ENCODE measurements around the gene GP5.

Gene GP5

DNA sequence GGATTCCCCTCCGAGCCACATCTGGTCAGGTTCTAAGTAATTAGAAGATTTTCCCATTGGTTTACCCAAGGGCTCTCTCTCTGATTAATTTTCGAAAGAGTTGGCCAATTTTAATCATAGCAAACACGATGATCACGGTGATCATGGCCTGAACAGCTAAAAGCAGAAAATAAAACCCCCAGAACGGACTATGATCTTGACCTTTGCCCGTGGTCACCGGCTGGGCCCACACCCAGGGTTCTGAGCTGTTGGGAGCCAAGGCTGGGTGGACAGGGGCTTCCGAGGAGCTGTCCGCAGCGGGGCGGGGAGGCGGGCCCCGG lies 2.6 kb downstream of the GP5 start:
- no peak overlapping the region for H3K27ac ChIP-seq (replicated peaks; ENCODE audit: low read length)
- no peak overlapping the region for H3K14ac ChIP-seq (ENCODE audit: low read length)
- no peak overlapping the region for H3K18ac ChIP-seq (ENCODE audit: low read length)
- H3K4ac ChIP-seq (ENCODE audit: low read length): no peak overlapping the region
- H3K4me3 ChIP-seq (ENCODE audit: low read length in 2 of 2): peak overlapping the region in 1 of 2 donors; percentile 16
- H3K79me1 ChIP-seq (ENCODE audit: low read depth, low read length): no peaks in the 10 kb centered on the region
- H4K91ac ChIP-seq (ENCODE audit: low read depth, low read length, poor library complexity): no peak overlapping the region
- no peak overlapping the region for H2BK120ac ChIP-seq (ENCODE audit: low read depth, low read length)
- DNase-seq (ENCODE audit: low spot score): no peak
- H3K27me3 ChIP-seq (ENCODE audit: control insufficient read depth in 3 of 3, insufficient read depth in 3 of 3, low read depth in 1 of 3, low read length in 3 of 3): peaks cover 0 to 22% (median 2%) of the 10 kb centered on the region in 3 experiments
- H3K9me3 ChIP-seq (replicated peaks in 1 of 2; ENCODE audit: control insufficient read depth in 2 of 2, insufficient read depth in 1 of 2, low read depth in 1 of 2, low read length in 2 of 2): peaks cover 3 to 6% of the 10 kb centered on the region in 2 donors
- H3K9ac ChIP-seq (ENCODE audit: low read depth, low read length, poor library complexity): no peak overlapping the region
- no peak overlapping the region for H4K8ac ChIP-seq (ENCODE audit: low read depth, low read length)
- H2BK15ac ChIP-seq (ENCODE audit: low read length): no peak overlapping the region
- H3K36me3 ChIP-seq (replicated peaks in 1 of 2; ENCODE audit: control insufficient read depth in 2 of 2, insufficient read depth in 2 of 2, low read length in 2 of 2): no peaks in the 10 kb centered on the region
- H2BK5ac ChIP-seq (ENCODE audit: low read length): no peak overlapping the region
- peak overlapping the region; percentile 47 for H3K4me2 ChIP-seq (ENCODE audit: insufficient read depth, low read length, poor library complexity, severe bottlenecking)
- peaks cover 5 to 17% of the 10 kb centered on the region in 2 donors for H3K4me1 ChIP-seq (ENCODE audit: control insufficient read depth in 2 of 2, insufficient read depth in 1 of 2, low read depth in 1 of 2, low read length in 2 of 2)
- H3K23ac ChIP-seq (ENCODE audit: low read depth, low read length, poor library complexity): no peak overlapping the region
- H2AK5ac ChIP-seq (ENCODE audit: low read depth, low read length): peak overlapping the region; percentile 70
- H2AFZ ChIP-seq (ENCODE audit: low read length): peak overlapping the region; percentile 88
- WGBS, 2 donors (ENCODE audit: extremely low coverage in 2 of 2, insufficient read length in 2 of 2, insufficient replicate concordance in 1 of 2): no CpG with 5 or more reads among the region's 13 CpGs
- no peak overlapping the region for H2BK12ac ChIP-seq (ENCODE audit: low read length)

DNA sequence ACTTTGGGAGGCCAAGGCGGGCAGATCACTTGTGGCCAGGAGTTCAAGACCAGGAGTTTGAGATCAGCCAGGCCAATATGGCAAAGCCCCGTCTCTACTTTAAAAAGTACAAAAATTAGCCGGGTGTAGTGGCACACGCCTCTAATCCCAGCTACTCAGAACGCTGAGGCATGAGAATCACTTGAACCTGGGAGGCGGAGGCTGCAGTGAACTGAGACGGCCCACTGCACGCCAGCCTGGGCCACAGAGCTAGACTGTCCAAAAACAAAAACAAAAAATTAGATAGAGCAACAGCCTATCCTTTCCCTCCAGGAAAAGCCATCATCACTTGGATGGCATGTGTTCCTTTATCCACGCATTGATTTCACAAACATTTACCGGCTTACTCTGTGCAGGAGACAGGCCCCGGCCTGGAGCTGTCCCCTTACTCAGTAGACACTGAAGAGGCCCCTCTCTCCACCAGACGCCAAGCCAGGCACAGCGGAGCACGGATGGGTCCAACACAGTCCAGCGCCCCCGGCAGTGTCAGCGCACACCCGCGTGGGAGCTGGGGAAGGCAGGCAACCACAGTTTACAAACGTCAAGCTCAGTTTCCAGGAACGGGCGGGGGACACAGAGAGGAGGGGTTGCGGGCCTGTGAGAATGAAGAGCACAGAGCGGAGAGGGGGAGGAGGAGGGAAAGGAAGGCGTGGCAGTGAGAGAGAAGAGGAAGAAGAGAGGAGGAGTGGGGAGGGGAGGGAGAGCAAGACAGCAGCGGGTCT lies 3.1 kb downstream of the GP5 start:
- Histone ChIP-seq H2BK15ac (ENCODE audit: low read length) (no peak overlapping the region), H2AK5ac (ENCODE audit: low read depth, low read length) (no peak overlapping the region), H3K27me3 (ENCODE audit: control insufficient read depth in 3 of 3, insufficient read depth in 3 of 3, low read depth in 1 of 3, low read length in 3 of 3) (peaks cover 0 to 22% (median 2%) of the 10 kb centered on the region in 3 experiments), H3K18ac (ENCODE audit: low read length) (no peak overlapping the region), H3K4me1 (ENCODE audit: control insufficient read depth in 2 of 2, insufficient read depth in 1 of 2, low read depth in 1 of 2, low read length in 2 of 2) (peaks cover 5 to 17% of the 10 kb centered on the region in 2 donors), H2BK5ac (ENCODE audit: low read length) (no peak overlapping the region), H4K8ac (ENCODE audit: low read depth, low read length) (no peak overlapping the region), H3K27ac (replicated peaks; ENCODE audit: low read length) (no peak overlapping the region), H3K14ac (ENCODE audit: low read length) (no peak overlapping the region), H3K9ac (ENCODE audit: low read depth, low read length, poor library complexity) (peak overlapping the region; percentile 38), H3K79me1 (ENCODE audit: low read depth, low read length) (no peaks in the 10 kb centered on the region), H3K4me2 (ENCODE audit: insufficient read depth, low read length, poor library complexity, severe bottlenecking) (no peak overlapping the region), H2BK120ac (ENCODE audit: low read depth, low read length) (no peak overlapping the region), H2AFZ (ENCODE audit: low read length) (peak overlapping the region; percentile 88), H2BK12ac (ENCODE audit: low read length) (no peak overlapping the region), H3K4me3 (ENCODE audit: low read length in 2 of 2) (peak overlapping the region; percentile 16 to 33), H3K23ac (ENCODE audit: low read depth, low read length, poor library complexity) (no peak overlapping the region), H3K9me3 (replicated peaks in 1 of 2; ENCODE audit: control insufficient read depth in 2 of 2, insufficient read depth in 1 of 2, low read depth in 1 of 2, low read length in 2 of 2) (peaks cover 3 to 6% of the 10 kb centered on the region in 2 donors), H3K36me3 (replicated peaks in 1 of 2; ENCODE audit: control insufficient read depth in 2 of 2, insufficient read depth in 2 of 2, low read length in 2 of 2) (no peaks in the 10 kb centered on the region), H4K91ac (ENCODE audit: low read depth, low read length, poor library complexity) (no peak overlapping the region), H3K4ac (ENCODE audit: low read length) (no peak overlapping the region)
- WGBS, 2 donors (ENCODE audit: extremely low coverage in 2 of 2, insufficient read length in 2 of 2, insufficient replicate concordance in 1 of 2): no CpG with 5 or more reads among the region's 26 CpGs
- DNase-seq (ENCODE audit: low spot score): no peak

DNA sequence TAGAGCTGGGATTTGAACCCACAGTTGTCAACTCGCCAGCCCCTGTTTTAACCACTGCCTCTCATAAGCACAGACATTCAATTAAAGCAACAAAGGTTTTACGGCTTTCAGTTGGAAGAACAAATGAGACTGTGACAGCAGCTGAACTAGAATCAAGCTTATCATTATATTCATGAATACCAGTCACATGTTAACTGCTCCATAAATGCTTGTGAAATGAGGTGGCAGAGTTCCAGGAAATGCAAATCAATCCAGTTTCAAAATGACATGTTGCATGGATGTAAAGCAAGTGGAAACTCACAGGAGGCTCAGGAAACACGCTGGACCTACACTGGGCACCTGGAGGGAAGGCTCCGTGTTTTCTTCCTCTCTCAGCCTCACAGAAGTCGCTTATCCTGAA lies 3.9 kb downstream of the GP5 start:
- Histone ChIP-seq H4K91ac (ENCODE audit: low read depth, low read length, poor library complexity) (no peak overlapping the region), H3K27me3 (ENCODE audit: control insufficient read depth in 3 of 3, insufficient read depth in 3 of 3, low read depth in 1 of 3, low read length in 3 of 3) (peaks cover 0 to 22% (median 2%) of the 10 kb centered on the region in 3 experiments), H3K18ac (ENCODE audit: low read length) (no peak overlapping the region), H3K79me1 (ENCODE audit: low read depth, low read length) (no peaks in the 10 kb centered on the region), H3K9ac (ENCODE audit: low read depth, low read length, poor library complexity) (no peak overlapping the region), H3K4me1 (ENCODE audit: control insufficient read depth in 2 of 2, insufficient read depth in 1 of 2, low read depth in 1 of 2, low read length in 2 of 2) (peaks cover 5 to 17% of the 10 kb centered on the region in 2 donors), H2BK12ac (ENCODE audit: low read length) (no peak overlapping the region), H3K27ac (replicated peaks; ENCODE audit: low read length) (no peak overlapping the region), H3K4me2 (ENCODE audit: insufficient read depth, low read length, poor library complexity, severe bottlenecking) (no peak overlapping the region), H2BK120ac (ENCODE audit: low read depth, low read length) (no peak overlapping the region), H3K4me3 (ENCODE audit: low read length in 2 of 2) (no peak overlapping the region), H3K9me3 (replicated peaks in 1 of 2; ENCODE audit: control insufficient read depth in 2 of 2, insufficient read depth in 1 of 2, low read depth in 1 of 2, low read length in 2 of 2) (peaks cover 3 to 6% of the 10 kb centered on the region in 2 donors), H2AK5ac (ENCODE audit: low read depth, low read length) (no peak overlapping the region), H3K4ac (ENCODE audit: low read length) (no peak overlapping the region), H2AFZ (ENCODE audit: low read length) (peak overlapping the region; percentile 88), H2BK15ac (ENCODE audit: low read length) (no peak overlapping the region), H3K23ac (ENCODE audit: low read depth, low read length, poor library complexity) (no peak overlapping the region), H4K8ac (ENCODE audit: low read depth, low read length) (no peak overlapping the region), H2BK5ac (ENCODE audit: low read length) (no peak overlapping the region), H3K14ac (ENCODE audit: low read length) (no peak overlapping the region), H3K36me3 (replicated peaks in 1 of 2; ENCODE audit: control insufficient read depth in 2 of 2, insufficient read depth in 2 of 2, low read length in 2 of 2) (no peaks in the 10 kb centered on the region)
- DNase-seq (ENCODE audit: low spot score): no peak
- no CpG with 5 or more reads among the region's 5 CpGs for WGBS, 2 donors (ENCODE audit: extremely low coverage in 2 of 2, insufficient read length in 2 of 2, insufficient replicate concordance in 1 of 2)

DNA sequence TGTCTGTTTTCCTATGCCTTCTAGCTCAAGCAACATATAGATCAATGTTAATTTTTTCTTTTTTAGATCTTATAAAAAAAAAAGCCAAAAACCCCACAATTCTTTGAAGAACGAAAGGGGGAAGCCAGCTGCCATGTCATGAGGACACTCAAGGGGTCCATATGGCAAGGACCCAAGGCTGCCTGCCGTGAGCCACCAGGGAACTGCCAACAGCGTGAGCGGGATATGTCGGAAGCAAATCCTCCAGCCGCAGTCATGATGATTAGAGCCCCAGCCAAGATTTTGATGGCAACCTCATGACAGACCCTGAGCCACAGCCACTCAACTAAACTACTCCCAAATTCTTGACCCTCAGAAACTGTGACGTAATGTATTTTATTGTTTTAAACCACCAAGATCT lies 6.5 kb downstream of the GP5 start:
- H3K4me2 ChIP-seq (ENCODE audit: insufficient read depth, low read length, poor library complexity, severe bottlenecking): no peak overlapping the region
- H2BK15ac ChIP-seq (ENCODE audit: low read length): no peak overlapping the region
- no peak overlapping the region for H2BK12ac ChIP-seq (ENCODE audit: low read length)
- H3K79me1 ChIP-seq (ENCODE audit: low read depth, low read length): no peaks in the 10 kb centered on the region
- no peak overlapping the region for H3K27ac ChIP-seq (replicated peaks; ENCODE audit: low read length)
- H3K14ac ChIP-seq (ENCODE audit: low read length): peak overlapping the region; percentile 17
- no peak overlapping the region for H3K4me3 ChIP-seq (ENCODE audit: low read length in 2 of 2)
- peaks cover 0 to 11% (median 2%) of the 10 kb centered on the region in 3 experiments for H3K27me3 ChIP-seq (ENCODE audit: control insufficient read depth in 3 of 3, insufficient read depth in 3 of 3, low read depth in 1 of 3, low read length in 3 of 3)
- H2BK5ac ChIP-seq (ENCODE audit: low read length): no peak overlapping the region
- H4K91ac ChIP-seq (ENCODE audit: low read depth, low read length, poor library complexity): no peak overlapping the region
- no peak overlapping the region for H2AFZ ChIP-seq (ENCODE audit: low read length)
- DNase-seq (ENCODE audit: low spot score): no peak
- H3K36me3 ChIP-seq (replicated peaks in 1 of 2; ENCODE audit: control insufficient read depth in 2 of 2, insufficient read depth in 2 of 2, low read length in 2 of 2): no peaks in the 10 kb centered on the region
- no peak overlapping the region for H3K18ac ChIP-seq (ENCODE audit: low read length)
- H4K8ac ChIP-seq (ENCODE audit: low read depth, low read length): no peak overlapping the region
- WGBS, 2 donors (ENCODE audit: extremely low coverage in 2 of 2, insufficient read length in 2 of 2, insufficient replicate concordance in 1 of 2): no CpG with 5 or more reads among the region's 7 CpGs
- peaks cover 5 to 17% of the 10 kb centered on the region in 2 donors for H3K4me1 ChIP-seq (ENCODE audit: control insufficient read depth in 2 of 2, insufficient read depth in 1 of 2, low read depth in 1 of 2, low read length in 2 of 2)
- H3K23ac ChIP-seq (ENCODE audit: low read depth, low read length, poor library complexity): no peak overlapping the region
- H3K4ac ChIP-seq (ENCODE audit: low read length): no peak overlapping the region
- no peak overlapping the region for H3K9ac ChIP-seq (ENCODE audit: low read depth, low read length, poor library complexity)
- no peak overlapping the region for H2BK120ac ChIP-seq (ENCODE audit: low read depth, low read length)
- no peak overlapping the region for H2AK5ac ChIP-seq (ENCODE audit: low read depth, low read length)
- peaks cover 3 to 5% of the 10 kb centered on the region in 2 donors for H3K9me3 ChIP-seq (replicated peaks in 1 of 2; ENCODE audit: control insufficient read depth in 2 of 2, insufficient read depth in 1 of 2, low read depth in 1 of 2, low read length in 2 of 2)

All from neuronal stem cell (in vitro differentiated cells).